Tibial nerve (tissue), 4 donors: Measurements from ENCODE around the gene PTPRD.

Experiments used
- EP300 ChIP-seq, 2 donors: sonication (generic); formaldehyde crosslinking; IDR thresholded peaks; one replicate each; pipeline ENCODE4 v1.6.1; 2017; ENCODE audit warnings: antibody characterized with exemption in 2 of 2, mild to moderate bottlenecking in 1 of 2
- POLR2A ChIP-seq, 2 donors: fragments of 450-650 bp; IDR thresholded peaks; one replicate each; pipeline ENCODE4 v1.6.1; 2017; ENCODE audit warnings: antibody characterized with exemption in 2 of 2, mild to moderate bottlenecking in 2 of 2, moderate library complexity in 2 of 2
- TF ChIP-seq, protein P1 (sequence below), 5 experiments: fragments of 200-600 bp in 3 of 5; fragments of 450-650 bp in 2 of 5; sonication (generic) in 3 of 5; IDR thresholded peaks; one replicate each; pipeline ENCODE4 v1.5.1; 2016 to 2019; ENCODE audit warnings: antibody characterized with exemption in 5 of 5, mild to moderate bottlenecking in 3 of 5, moderate library complexity in 2 of 5

GRCh38 chr9:9112001-9112720, 1500.6 kb downstream of the PTPRD start:
- TF ChIP-seq, protein P1, sequence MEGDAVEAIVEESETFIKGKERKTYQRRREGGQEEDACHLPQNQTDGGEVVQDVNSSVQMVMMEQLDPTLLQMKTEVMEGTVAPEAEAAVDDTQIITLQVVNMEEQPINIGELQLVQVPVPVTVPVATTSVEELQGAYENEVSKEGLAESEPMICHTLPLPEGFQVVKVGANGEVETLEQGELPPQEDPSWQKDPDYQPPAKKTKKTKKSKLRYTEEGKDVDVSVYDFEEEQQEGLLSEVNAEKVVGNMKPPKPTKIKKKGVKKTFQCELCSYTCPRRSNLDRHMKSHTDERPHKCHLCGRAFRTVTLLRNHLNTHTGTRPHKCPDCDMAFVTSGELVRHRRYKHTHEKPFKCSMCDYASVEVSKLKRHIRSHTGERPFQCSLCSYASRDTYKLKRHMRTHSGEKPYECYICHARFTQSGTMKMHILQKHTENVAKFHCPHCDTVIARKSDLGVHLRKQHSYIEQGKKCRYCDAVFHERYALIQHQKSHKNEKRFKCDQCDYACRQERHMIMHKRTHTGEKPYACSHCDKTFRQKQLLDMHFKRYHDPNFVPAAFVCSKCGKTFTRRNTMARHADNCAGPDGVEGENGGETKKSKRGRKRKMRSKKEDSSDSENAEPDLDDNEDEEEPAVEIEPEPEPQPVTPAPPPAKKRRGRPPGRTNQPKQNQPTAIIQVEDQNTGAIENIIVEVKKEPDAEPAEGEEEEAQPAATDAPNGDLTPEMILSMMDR (IDR thresholded peaks at IDR 0.05): no peak
- no peak for TF ChIP-seq EP300 (IDR thresholded peaks at IDR 0.05)
- no peak for TF ChIP-seq POLR2A (IDR thresholded peaks at IDR 0.05)
